ENCODE data around the gene LPAR3.

LPAR3 gene

GRCh38 chr1:84802567-84803232 lies 90.3 kb downstream of the LPAR3 start:
- in situ Hi-C loops (cut with MboI; ENCODE audit: low sequenced_read_pairs, unreplicated experiment): no loop called here
- DNase-seq (ENCODE audit: low spot score): no peak
- no peak for TF ChIP-seq CTCF (IDR thresholded peaks at IDR 0.05; ENCODE audit: borderline replicate concordance, control extremely low read depth, extremely low read depth, insufficient read depth, missing control alignments)

DNA sequence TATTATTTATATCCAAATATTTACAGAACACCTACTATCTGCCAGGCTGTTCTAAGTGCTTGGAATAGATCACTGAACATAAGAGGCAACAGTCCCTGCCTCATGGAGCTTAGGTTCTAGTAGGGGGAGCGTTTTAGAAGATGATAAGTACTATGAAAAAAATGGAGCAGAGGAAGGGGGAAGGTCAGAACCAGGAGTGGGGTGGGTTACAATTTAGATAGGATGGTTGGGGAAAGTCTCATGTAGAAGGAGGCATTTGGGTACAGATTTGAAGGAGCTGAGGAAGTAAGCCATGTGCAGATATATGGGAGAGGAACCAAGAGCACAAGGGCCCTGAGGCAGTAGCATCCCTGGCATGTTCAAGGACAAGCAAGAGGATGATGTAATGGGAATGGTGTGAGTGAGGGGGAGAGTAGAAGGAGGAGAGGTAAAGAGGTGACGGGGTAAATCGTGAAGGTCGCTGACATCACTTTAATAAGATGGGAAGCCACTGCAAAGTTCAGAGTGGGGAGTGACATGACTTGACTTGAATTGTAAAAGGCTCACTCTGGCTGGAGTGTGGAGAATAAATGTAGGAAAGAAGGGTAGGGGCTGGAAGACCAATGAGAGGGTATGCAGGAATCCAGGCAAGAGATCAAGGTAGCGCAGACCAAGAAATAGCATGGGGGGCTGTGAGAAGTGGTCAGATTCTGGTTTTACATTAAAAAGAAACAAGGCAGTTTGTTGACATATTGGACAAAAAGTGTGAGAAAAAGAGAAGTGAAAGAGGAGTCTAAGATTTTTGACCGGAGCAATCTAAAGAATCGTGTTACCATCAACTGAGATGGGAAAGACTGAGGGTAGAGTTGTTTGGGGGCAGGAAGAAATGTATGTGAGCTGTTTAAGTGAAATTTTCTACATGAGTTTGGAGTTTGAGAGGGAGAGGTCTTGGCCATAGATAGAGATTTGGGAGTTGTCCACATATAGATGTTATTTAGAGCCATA lies 92.6 kb downstream of the LPAR3 start:
- no peak for TF ChIP-seq CTCF (IDR thresholded peaks at IDR 0.05; ENCODE audit: borderline replicate concordance, control extremely low read depth, extremely low read depth, insufficient read depth, missing control alignments)
- in situ Hi-C loops (cut with MboI; ENCODE audit: low sequenced_read_pairs, unreplicated experiment): no loop called here
- no peak for DNase-seq (ENCODE audit: low spot score)

DNA sequence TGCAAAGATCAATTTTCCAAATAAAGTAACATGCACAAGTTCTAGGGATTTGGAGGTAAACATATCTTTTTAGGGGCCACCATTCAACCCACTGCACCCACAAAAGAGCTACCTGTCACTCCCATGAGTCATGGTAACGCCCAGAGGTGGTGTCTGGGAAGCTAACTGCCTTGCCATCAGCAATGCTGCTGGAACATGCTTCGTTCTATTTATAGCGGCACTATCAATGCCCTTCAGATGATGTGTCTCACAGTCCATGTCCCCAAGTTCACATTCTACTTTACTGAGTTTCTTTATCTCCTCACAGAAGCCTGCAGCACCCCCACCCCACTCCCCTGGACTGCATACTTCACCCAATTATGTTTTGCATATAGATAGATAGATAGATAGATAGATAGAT lies 95.4 kb downstream of the LPAR3 start:
- in situ Hi-C loops (cut with MboI; ENCODE audit: low sequenced_read_pairs, unreplicated experiment): no loop called here
- TF ChIP-seq CTCF (IDR thresholded peaks at IDR 0.05; ENCODE audit: borderline replicate concordance, control extremely low read depth, extremely low read depth, insufficient read depth, missing control alignments): no peak
- DNase-seq (ENCODE audit: low spot score): no peak

DNA sequence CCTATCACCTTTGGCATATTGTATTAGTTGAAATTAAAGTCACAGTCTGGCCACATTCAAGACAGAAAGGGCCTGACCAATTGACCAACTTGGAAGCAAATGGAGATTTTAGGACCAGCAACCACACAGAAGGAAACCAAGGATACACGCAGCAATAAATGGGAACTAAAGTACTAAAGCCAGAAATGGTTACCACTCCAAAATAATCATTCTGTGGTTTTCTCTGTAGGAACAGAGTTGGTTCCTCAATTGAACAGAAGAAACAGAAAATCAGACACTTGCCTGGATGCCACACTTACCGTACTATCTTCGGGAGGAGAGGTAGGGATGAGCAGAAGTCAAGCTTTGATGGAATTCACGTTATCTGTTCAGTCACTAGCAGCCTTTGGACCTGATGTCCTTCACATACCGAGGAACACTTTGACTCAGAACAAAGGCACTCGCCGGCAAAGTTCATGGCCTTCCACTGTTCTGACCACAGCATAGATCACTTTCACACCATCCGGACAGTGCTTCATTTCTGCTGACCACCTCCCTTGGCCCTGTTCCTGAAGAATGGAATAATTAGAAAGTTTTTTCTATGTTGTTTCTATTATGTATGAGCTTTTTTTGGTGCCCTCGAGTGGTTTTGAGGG lies 96.9 kb downstream of the LPAR3 start:
- in situ Hi-C loops (cut with MboI; ENCODE audit: low sequenced_read_pairs, unreplicated experiment): no loop called here

DNA sequence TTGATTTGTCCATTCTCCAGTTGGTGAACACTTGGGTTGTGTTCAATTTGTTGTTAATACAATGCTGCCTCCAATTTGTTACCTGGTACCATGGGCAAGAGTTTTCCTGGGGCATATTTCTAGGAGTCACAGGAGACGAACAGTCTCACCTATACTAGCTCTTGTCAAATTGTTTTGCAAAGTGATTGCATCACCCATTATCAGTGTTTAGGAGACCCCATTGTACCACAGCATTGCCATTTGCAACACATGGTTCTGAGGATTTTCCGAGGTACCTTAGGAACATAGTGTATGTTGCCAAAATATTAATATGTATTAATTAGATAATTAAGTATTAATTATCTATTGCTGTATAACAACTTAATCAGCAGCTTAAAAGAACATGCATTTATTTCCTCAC lies 97.8 kb downstream of the LPAR3 start:
- no peak for DNase-seq (ENCODE audit: low spot score)
- in situ Hi-C loops (cut with MboI; ENCODE audit: low sequenced_read_pairs, unreplicated experiment): no loop called here
- no peak for TF ChIP-seq CTCF (IDR thresholded peaks at IDR 0.05; ENCODE audit: borderline replicate concordance, control extremely low read depth, extremely low read depth, insufficient read depth, missing control alignments)

More for the DNA sequence above, 96.9 kb downstream of the LPAR3 start:
- TF ChIP-seq CTCF (IDR thresholded peaks at IDR 0.05; ENCODE audit: borderline replicate concordance, control extremely low read depth, extremely low read depth, insufficient read depth, missing control alignments): no peak
- no peak for DNase-seq (ENCODE audit: low spot score)

GRCh38 chr1:84792421-84792820 lies 100.6 kb downstream of the LPAR3 start:
- no peak for DNase-seq (ENCODE audit: low spot score)
- in situ Hi-C loops (cut with MboI; ENCODE audit: low sequenced_read_pairs, unreplicated experiment): no loop called here
- no peak for TF ChIP-seq CTCF (IDR thresholded peaks at IDR 0.05; ENCODE audit: borderline replicate concordance, control extremely low read depth, extremely low read depth, insufficient read depth, missing control alignments)
